ENCODE data around the gene SNAPC2.

The SNAPC2 gene

GRCh38 chr19:7971553-7972520 lies 51.7 kb downstream of the SNAPC2 start:
- no peak for DNase-seq

All from DMS53 (cell line).